ENCODE data around the gene GRIN2B.

GRIN2B gene

DNA sequence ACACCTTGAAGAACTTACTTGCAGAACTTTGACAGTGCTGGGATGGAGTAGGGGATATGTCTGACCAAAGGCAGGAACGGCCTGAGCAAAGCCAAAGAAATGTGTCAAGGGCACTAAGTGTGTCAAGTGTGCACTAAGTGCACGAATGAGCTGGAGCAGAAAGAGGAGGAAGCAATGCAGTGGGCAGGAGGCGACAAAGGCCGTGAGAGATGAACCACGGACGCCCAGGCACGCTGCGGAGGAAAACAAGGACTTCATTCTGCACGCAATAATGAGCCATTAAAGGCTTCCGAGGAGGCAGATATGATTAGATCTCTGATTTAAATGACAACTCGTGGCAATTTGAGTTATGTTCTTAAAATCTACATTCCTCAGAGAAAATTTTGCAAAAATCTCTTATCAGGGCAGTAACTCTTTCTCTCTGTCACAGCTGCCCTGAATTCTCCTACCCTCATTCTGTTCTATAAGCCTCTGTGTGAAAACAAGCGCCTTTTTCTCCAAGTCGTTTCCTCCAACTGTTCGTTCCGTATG lies 25.3 kb downstream of the GRIN2B start:
- FAIRE-seq: no peak

DNA sequence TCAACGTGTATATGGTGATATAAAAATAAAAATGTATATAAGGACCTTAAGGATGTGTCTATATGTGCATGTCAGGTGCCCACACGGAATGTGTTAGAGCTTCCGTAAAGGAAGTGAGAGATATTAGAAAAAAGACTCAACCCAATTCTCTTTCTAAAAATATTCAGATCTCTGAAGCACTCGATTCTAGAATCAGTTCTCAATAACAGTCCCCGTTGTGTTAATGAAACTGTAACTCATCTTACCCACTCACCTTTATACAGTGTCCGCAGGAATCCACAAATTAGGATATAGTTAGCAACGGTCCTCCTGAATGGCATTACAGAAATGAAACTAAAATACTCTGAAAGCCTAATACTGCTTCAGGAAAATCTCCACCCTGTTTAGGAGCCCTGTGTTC lies 29.3 kb downstream of the GRIN2B start:
- FAIRE-seq: no peak

DNA sequence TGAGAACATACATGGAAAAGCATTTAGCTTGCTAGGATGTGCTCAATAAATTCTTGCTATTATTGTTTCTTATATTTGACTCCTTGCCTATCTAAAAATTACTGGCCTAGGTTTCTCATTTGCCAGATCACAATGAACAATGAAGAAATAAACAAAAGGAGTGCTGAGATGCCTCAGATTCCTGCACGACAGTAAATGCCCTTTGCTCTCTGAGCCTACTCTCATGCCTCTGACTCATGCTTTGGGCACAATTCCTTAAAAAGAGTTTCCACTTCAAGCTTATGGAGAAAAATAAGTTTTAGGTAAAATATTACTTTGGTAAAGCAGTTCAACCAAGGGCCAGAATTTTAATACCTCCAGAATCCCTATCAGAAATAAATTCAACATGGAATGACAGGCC lies 30.9 kb downstream of the GRIN2B start:
- FAIRE-seq: no peak

DNA sequence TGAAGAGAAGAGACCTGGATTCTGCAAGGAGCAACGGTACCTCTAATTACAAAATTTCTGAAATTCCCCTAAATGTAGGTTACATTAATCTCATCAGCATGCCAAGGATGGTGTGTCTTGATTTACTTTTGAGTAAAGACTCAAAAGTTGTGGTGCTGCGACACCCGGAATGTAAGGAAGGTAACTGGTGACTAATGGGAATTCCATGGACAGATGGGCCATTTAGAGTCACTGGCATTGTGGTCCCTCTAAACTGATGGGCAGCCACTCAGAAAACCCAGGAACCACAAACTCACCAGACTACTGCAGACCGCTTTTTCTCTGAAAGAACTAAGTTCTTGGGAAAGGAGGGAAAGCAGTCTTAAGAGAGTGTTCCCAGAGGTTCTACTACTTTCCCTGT lies 32.8 kb downstream of the GRIN2B start:
- FAIRE-seq: no peak

DNA sequence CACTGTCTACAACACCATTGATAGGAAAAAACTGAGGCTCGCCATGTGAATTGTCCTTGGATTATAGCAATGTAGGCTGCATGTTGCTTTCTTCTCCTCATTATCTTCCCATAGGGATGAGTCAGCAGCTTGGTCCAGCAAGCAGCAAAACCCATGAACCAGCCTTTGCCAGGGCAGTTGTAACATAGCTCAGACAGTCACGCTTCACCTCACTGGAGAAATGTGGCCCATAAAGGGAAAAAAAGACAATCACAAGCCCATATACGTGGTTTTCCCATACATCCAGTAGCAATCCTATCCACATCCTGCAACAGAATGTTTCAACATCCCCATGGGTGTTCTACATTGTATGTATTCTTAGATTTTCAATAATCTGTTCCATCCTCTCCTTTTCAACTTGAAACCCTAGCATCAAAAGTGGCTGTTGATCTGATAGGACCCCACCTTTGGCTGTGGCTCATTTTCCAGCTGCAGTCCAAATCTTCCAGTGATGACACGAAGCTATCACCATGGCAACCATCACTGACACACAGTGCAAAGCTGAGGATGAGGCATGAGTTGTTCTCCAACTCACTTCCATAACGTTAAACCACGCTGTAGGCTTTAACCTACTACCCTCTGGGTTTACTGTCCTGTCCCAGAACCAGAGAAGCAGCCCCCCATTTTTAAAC lies 34.0 kb downstream of the GRIN2B start:
- no peak for FAIRE-seq

DNA sequence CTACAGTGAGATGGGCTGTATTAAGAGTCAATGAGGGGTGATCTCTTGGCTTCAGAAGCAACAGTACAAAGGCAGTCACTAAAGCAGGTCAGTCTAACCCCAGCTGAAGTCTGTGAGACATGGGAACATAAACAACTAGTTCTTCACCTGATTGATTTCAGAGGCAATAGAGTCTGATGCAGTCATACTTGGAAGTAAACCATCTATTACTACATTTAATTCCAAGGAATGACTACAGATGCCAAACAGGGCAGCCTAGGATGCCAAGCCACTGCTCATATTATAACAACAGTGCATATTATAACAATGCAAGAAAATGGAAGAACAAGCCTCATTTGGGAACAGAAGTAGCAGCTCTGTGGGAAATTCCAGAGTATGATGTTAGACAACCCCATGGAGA lies 35.8 kb downstream of the GRIN2B start:
- FAIRE-seq: no peak

DNA sequence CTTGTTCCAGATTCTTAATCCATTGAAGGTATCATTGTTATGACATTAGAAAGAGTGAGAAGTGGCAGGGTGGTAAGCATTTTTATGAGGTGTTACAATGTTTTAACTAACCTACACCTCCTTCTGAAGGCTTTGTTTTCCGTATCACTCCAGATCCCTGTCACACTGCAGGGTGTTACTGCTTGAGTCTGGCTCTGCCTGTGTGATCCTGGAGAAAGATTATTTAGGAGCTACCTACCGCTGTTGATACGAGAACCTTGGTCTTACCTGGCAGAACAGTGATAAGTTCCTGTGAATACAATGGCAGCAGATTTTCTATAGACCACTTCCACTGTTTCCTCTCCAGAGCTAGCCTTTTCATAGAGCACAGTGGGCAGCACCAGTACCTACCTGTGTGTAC lies 36.2 kb downstream of the GRIN2B start:
- FAIRE-seq: no peak

DNA sequence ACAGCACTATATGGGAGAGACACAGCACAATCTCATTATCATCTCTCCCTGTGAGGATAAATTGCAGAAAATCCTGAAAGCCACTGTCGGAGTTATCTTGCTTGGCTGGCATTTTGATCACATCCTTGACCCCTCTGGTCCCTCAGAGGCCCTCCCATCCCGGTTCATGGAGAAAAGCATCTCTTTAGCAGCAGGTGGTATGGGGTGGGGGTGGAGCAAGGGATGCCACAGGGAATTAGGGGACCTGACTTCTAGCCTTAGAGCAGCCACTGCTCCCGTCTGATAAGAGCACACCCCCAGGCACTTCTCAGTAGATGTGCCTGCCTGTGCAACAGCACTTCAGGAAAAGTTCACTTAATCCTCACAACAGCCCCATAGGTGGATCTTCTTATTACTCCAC lies 38.6 kb downstream of the GRIN2B start:
- no peak for FAIRE-seq

DNA sequence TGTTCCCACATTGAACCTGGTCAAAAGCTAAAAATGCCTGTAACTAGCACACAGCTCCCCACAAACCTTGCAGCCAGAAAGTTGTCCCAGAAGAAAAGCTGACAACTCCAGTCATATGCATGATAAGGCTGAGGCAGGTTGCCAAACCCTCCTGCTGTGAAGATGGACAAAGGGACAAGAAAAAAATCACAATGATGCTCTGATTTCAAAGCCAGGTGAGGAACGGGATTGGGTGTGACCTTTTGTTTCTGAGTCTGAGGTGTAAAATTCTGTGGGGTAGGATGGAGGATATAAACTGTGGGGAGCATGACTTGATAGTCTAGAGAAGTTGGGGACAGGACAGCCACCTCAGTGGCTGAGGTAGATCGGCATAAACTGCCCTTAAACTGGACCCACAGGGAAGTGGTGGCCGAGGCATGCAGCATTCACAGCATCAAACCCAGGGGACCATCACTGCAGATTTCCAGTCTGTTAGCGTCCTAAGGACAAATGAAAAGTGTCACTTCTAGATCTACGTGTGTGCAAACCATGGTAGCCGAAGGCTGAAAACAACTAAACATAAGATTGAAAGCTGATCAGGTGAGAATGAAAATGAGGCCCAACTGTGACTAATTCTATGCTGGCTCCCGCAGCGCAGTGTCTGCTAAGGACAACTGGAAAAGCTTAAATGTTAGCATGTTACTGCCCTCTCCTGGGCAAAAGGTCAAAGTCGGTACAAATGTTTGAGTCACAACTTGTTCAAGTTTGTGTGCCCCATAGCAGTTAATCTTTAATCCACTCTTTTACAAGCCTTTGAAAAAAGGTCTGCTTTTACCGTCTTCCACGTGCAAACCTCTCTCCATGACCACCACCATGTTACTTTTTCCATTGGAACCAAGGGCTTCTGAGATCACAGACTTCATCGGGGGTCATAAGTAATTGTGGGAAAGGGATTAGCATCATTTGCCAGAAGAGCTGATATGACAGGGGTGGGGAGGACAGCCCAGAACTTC lies 39.8 kb downstream of the GRIN2B start:
- FAIRE-seq: no peak

DNA sequence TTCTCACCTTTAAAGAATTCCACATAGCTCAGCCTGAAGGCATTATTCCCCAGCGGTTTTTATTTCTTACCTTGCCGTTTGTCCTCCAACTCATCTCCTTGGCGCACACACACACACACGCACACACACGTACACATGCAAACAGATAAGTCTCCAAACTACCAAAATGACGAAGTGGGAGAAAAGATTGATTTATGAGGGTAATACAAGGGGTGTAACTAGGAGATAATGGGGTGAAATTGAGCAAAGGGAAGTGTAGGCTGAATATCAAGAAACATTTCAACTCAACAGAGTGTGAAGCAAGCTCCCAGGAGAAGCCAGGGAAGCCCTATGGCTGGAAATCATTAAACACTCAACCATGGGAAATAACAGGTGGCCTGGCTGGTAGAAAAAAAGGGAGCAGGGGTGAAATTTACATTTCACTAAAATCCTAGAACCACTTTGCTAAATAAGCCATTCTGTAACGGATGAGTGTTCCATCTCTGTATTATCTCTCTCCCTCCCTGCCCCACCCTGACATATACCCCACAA lies 41.0 kb downstream of the GRIN2B start:
- FAIRE-seq: no peak

DNA sequence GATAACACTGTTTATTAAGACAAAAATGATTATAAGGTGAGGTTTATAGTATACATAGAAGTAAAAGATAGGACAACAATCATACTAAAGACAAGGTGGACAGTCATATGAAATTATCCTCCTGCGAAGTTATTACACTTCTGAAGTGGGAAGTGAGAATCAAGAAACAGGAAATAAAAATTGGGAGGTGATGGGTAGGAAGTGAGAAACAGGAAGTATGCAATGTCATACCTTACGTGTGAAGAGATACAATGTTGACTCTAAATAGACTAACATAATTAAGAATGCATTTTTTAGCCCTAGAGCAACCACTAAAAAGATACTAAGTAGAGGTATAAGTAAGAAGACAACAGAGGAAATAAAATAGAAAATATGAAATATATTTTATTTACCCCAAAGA lies 43.7 kb downstream of the GRIN2B start:
- no peak for FAIRE-seq

DNA sequence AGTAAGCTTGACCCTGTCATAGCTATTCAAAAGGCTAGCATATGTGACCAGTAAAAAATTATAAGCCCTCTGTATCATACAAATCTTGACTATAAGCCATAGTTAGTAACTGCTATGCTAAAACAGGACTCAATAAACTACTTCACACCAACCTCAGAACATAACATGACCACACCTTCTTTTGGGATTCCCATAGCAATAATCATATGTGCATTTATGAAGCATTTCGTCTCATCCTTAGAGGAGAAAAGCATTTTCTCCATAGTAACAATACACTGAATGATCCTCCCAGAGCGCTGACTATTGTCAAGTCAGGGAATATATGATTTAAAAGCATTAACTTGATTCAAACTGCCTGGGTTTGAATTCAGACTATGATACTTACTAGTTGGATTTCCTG lies 46.2 kb downstream of the GRIN2B start:
- FAIRE-seq: no peak

Measured in TTC549 (cell line).